Effector memory CD4-positive, alpha-beta T cell (primary cell): ENCODE results near the gene ELFN1.

Experiments used
- DNase-seq, 3 donors: peaks; one replicate each; pipeline ENCODE4 v3.0.0-alpha.2; 2020
- H3K27ac ChIP-seq: 2 replicates; pipeline ENCODE4 v1.7.0; 2013; ENCODE audit warnings: mild to moderate bottlenecking, low read length, moderate library complexity; ENCODE audit not compliant: insufficient read depth, poor library complexity, severe bottlenecking
- H3K27me3 ChIP-seq: replicated peaks from 2 replicates; pipeline ENCODE4 v1.7.0; 2013; ENCODE audit warnings: mild to moderate bottlenecking, low read length; ENCODE audit not compliant: insufficient read depth, control insufficient read depth, poor library complexity, severe bottlenecking
- H3K36me3 ChIP-seq: 2 replicates; pipeline ENCODE4 v1.7.0; 2013; ENCODE audit warnings: mild to moderate bottlenecking, low read length, moderate library complexity; ENCODE audit not compliant: control insufficient read depth, insufficient read depth
- H3K4me1 ChIP-seq: 2 replicates; pipeline ENCODE4 v1.7.0; 2013; ENCODE audit warnings: low read length, mild to moderate bottlenecking; ENCODE audit not compliant: control insufficient read depth, insufficient read depth, poor library complexity, severe bottlenecking
- H3K4me3 ChIP-seq: 2 replicates; pipeline ENCODE4 v1.7.0; 2013; ENCODE audit warnings: low read length, low read depth, mild to moderate bottlenecking; ENCODE audit not compliant: insufficient read depth, poor library complexity, severe bottlenecking
- H3K9me3 ChIP-seq: 2 replicates; pipeline ENCODE4 v1.7.0; 2013; ENCODE audit warnings: mild to moderate bottlenecking, low read length, moderate library complexity; ENCODE audit not compliant: control insufficient read depth

Gene ELFN1

DNA sequence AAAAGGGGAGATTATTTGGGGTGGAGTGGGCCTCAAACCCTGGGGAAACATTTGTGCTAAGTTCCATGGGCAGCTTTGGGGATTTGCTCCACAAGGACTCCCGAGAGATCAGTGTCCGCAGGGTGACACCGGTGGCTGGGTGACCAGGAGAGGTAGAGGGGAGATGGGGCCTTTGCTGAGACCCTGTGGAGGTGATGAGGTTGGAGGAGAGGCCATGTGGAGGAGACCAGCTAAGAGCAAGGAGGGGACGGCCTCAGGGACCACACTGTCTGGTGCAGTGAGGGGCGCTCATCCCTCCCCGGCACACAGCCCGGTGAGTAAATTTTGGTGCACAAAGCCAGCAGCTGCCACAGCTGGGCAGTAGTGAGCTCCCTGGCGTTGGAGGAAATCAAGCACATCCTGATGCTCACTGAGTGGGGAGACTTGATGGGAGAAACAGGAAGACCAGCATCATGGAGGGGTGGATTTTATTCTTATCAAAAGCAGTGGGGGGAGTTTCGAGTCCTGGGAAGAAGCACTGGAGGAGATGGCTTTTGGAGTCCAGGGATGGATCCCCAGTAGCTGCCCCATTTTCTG lies 20.2 kb upstream of the ELFN1 start:
- Histone ChIP-seq H3K4me1 (no peaks in the 10 kb centered on the region), H3K27ac (no peak overlapping the region), H3K4me3 (no peak overlapping the region), H3K36me3 (no peaks in the 10 kb centered on the region), H3K9me3 (no peaks in the 10 kb centered on the region), H3K27me3 (no peaks in the 10 kb centered on the region)
- DNase-seq: no peak

- Histone ChIP-seq H3K27me3 (no peaks in the 10 kb centered on the region), H3K4me3 (no peak overlapping the region), H3K9me3 (no peaks in the 10 kb centered on the region), H3K4me1 (no peaks in the 10 kb centered on the region), H3K27ac (no peak overlapping the region), H3K36me3 (no peaks in the 10 kb centered on the region)
- no peak for DNase-seq
These were observed 19.6 kb upstream of the ELFN1 start for GRCh38 chr7:1650363-1651030.

GRCh38 chr7:1651031-1651446 lies 19.0 kb upstream of the ELFN1 start:
- no peak for DNase-seq
- H3K27ac ChIP-seq: no peak overlapping the region
- no peaks in the 10 kb centered on the region for H3K36me3 ChIP-seq
- H3K4me1 ChIP-seq: no peaks in the 10 kb centered on the region
- H3K9me3 ChIP-seq: no peaks in the 10 kb centered on the region
- no peak overlapping the region for H3K4me3 ChIP-seq
- peaks cover 2% of the 10 kb centered on the region for H3K27me3 ChIP-seq

- no peak for DNase-seq
- no peaks in the 10 kb centered on the region for H3K4me1 ChIP-seq
- H3K27me3 ChIP-seq: peaks cover 6% of the 10 kb centered on the region
These were observed 18.2 kb upstream of the ELFN1 start for GRCh38 chr7:1651891-1652290.

GRCh38 chr7:1653500-1653899 lies 16.6 kb upstream of the ELFN1 start:
- Histone ChIP-seq H3K36me3 (no peaks in the 10 kb centered on the region), H3K9me3 (no peaks in the 10 kb centered on the region), H3K27ac (no peak overlapping the region), H3K4me3 (no peak overlapping the region), H3K4me1 (no peaks in the 10 kb centered on the region), H3K27me3 (peaks cover 6% of the 10 kb centered on the region)
- no peak for DNase-seq

More at GRCh38 chr7:1651891-1652290, 18.2 kb upstream of the ELFN1 start:
- no peaks in the 10 kb centered on the region for H3K36me3 ChIP-seq
- no peaks in the 10 kb centered on the region for H3K9me3 ChIP-seq
- no peak overlapping the region for H3K4me3 ChIP-seq
- H3K27ac ChIP-seq: no peak overlapping the region

DNA sequence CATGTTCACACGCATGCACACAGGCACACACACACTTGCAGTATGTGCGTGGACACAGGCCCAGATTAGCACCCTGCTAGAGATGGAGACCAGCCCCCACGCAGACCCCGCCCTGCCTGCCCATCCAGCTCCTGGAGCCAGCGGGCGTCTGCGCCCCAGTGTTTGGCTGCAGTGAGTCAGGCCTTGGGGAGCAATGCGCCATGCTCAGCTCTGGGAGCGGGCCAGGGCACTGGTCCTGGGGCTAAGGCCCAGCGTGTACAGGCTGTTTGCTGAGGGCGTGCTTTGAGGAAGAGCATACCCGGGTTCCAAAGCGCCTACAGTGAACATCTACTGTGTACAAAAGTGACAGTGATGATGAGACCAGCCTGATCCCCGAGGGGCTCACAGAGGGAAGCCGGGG lies 16.0 kb upstream of the ELFN1 start:
- Histone ChIP-seq H3K27me3 (peaks cover 6% of the 10 kb centered on the region), H3K36me3 (no peaks in the 10 kb centered on the region), H3K4me1 (no peaks in the 10 kb centered on the region), H3K4me3 (no peak overlapping the region), H3K27ac (no peak overlapping the region), H3K9me3 (no peaks in the 10 kb centered on the region)
- DNase-seq: no peak

DNA sequence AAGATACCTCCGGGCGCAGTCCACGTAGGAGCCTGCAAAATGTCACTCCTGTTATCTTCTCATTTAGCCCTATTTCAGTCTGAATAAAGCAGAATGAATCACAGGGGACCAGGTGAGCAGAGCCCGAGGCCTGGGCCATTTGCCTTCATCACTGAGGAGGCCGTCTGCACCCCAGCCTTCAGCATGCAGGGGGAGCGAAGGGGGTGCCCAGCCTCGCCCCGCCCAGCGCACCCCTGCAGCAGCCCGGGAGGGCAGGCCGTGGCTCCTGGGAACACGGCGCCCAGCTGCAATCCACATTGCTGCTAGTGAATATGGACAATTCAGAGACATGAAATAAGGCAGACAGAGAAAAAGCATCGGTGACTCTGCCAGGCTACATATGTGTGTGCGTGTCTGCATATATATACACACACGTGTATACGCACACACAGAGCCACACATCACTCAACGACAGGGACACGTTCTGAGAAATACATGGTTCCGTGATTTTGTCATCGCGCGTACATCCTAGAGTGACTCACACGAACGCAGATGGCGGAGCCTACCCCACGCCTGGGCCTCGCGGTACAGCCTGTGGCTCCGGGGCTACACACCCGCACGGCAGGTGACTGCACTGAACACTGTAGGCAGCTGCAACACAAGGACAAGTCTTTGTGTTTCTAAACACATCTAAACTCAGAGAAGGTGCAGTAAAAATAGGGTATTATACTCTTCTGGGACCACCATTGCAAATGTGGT lies 15.2 kb upstream of the ELFN1 start:
- Histone ChIP-seq H3K4me3 (no peak overlapping the region), H3K4me1 (no peaks in the 10 kb centered on the region), H3K27ac (no peak overlapping the region), H3K27me3 (peaks cover 6% of the 10 kb centered on the region), H3K36me3 (no peaks in the 10 kb centered on the region), H3K9me3 (no peaks in the 10 kb centered on the region)
- no peak for DNase-seq

GRCh38 chr7:1659696-1660095 lies 10.4 kb upstream of the ELFN1 start:
- Histone ChIP-seq H3K4me1 (peaks cover 7% of the 10 kb centered on the region), H3K36me3 (no peaks in the 10 kb centered on the region), H3K27ac (no peak overlapping the region), H3K27me3 (peaks cover 23% of the 10 kb centered on the region), H3K4me3 (no peak overlapping the region), H3K9me3 (no peaks in the 10 kb centered on the region)
- no peak for DNase-seq

DNA sequence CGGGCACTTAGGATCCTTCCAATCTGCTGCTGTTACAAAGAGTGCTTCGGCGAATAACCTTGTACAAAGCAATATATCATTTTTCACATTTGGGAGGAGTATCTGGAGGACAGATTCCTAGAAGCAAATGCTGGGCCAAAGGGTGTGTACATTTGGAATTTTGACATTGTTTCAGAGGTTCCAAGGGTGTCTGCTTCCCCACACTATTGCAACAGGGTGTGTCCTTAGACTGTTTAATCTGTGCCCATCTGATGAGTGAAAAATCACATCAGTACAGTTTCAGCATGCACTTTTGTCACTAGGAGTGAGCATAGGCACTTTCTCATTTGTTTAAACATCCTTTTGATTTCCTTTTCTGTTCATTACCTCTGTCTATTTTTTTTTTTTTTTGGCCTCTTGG lies 8.6 kb upstream of the ELFN1 start:
- peaks cover 19% of the 10 kb centered on the region for H3K4me1 ChIP-seq
- no peaks in the 10 kb centered on the region for H3K36me3 ChIP-seq
- H3K9me3 ChIP-seq: no peaks in the 10 kb centered on the region
- H3K27me3 ChIP-seq: peaks cover 29% of the 10 kb centered on the region
- H3K27ac ChIP-seq: no peak overlapping the region
- no peak for DNase-seq
- H3K4me3 ChIP-seq: no peak overlapping the region

DNA sequence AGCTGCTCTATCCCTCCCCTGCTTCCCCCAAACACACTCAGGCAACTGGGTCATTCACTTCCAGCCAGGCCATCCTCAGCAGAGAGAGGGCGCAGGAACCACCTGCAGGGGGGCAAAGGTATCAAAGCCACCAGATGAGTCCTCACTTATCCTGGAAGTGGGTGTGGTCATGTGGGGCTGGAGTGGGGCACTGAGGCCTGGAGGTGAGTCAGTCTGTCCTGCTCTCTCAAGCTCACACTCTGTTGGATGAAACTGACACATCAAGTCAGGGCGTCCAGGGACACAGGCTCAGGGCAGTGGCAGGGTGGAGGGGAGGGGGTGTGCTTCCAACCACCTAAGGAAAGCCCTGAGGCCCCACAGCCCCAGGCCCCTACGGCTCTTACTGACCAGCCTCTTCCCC lies 8.0 kb upstream of the ELFN1 start:
- Histone ChIP-seq H3K9me3 (no peaks in the 10 kb centered on the region), H3K4me1 (peaks cover 25% of the 10 kb centered on the region), H3K27me3 (peaks cover 35% of the 10 kb centered on the region), H3K4me3 (no peak overlapping the region), H3K27ac (no peak overlapping the region), H3K36me3 (no peaks in the 10 kb centered on the region)
- DNase-seq: no peak
